A549 (cell line): Measurements from ENCODE around the gene STK35. TPM values are rescaled to one million over a fixed set of nuclear protein-coding genes. Genes with fewer than 3 reads are reported as not detected.

Experiments used
- ATAC-seq, 2 experiments: fragments of 200-7000 bp in 1 of 2; fragments of >200 bp in 1 of 2; cut with Nextera tagmentation in 1 of 2; cut with Tn5 transposase in 1 of 2; 3 replicates each; pipeline versions ENCODE4 v1.8.0 to v1.9.1; 2018 to 2020; ENCODE audit warnings: mild to moderate bottlenecking in 1 of 2, moderate library complexity in 1 of 2
- CTCF ChIA-PET: fragments of 300-600 bp; sonication (Branson Sonifier 250); formaldehyde crosslinking; extraction: SDS; loops from one replicate; lab custom pipeline; 2021; ENCODE audit warnings: antibody characterized with exemption, inconsistent platforms; lab: Yijun Ruan, JAX
- POLR2A ChIA-PET: fragments of 350-600 bp; formaldehyde crosslinking; extraction: SDS; loops from one replicate; lab custom pipeline; 2021; ENCODE audit warnings: antibody characterized with exemption, inconsistent platforms; lab: Yijun Ruan, JAX
- DNase-seq, 2 experiments: peaks; one replicate each; pipeline versions ENCODE4 v3.0.0 to v3.0.0-alpha.2; 2011 to 2016; ENCODE audit warnings: low read depth in 1 of 2, low spot score in 1 of 2
- FAIRE-seq: peaks from 2 replicates; lab custom pipeline; 2011; peaks lifted over from hg19 to GRCh38; lab: Jason Lieb, UNC
- H3K27ac ChIP-seq, 2 experiments: fragments of >200 bp; sonication (Bioruptor Twin); formaldehyde crosslinking; 3 replicates each; pipeline ENCODE4 v1.5.1; 2016 to 2017
- H3K4me1 ChIP-seq: fragments of >200 bp; sonication (Bioruptor Twin); formaldehyde crosslinking; 3 replicates; pipeline ENCODE4 v1.6.1; 2016
- H3K4me2 ChIP-seq: fragments of >200 bp; sonication (Bioruptor Twin); formaldehyde crosslinking; 3 replicates; pipeline ENCODE4 v1.6.1; 2016
- H3K4me3 ChIP-seq: fragments of >200 bp; sonication (Bioruptor Twin); formaldehyde crosslinking; 3 replicates; pipeline ENCODE4 v1.5.1; 2016
- H3K9me3 ChIP-seq: fragments of >200 bp; sonication (Bioruptor Twin); formaldehyde crosslinking; 3 replicates; pipeline ENCODE4 v1.6.1; 2016
- CHD2 ChIP-seq: fragments of 150-350 bp; IDR thresholded peaks from 2 replicates; pipeline ENCODE4 v1.6.1; 2014; ENCODE audit warnings: low read length; ENCODE audit not compliant: partially characterized antibody
- CHD4 ChIP-seq: fragments of 200-600 bp; sonication (generic); IDR thresholded peaks from 2 replicates; pipeline ENCODE4 v1.6.1; 2016; ENCODE audit warnings: antibody characterized with exemption, mild to moderate bottlenecking, borderline replicate concordance
- EP300 ChIP-seq, 2 experiments: fragments of >200 bp; sonication (Bioruptor Twin); formaldehyde crosslinking; IDR thresholded peaks; 2 replicates in 1 of 2; 3 replicates in 1 of 2; pipeline ENCODE4 v1.6.1; 2016 to 2017
- FOSB ChIP-seq: fragments of 250-450 bp; sonication (Bioruptor Pico); IDR thresholded peaks from 2 replicates; pipeline ENCODE4 v1.5.0; 2020; ENCODE audit warnings: mild to moderate bottlenecking, moderate library complexity
- FOXS1 ChIP-seq: fragments of 250-450 bp; sonication (Bioruptor Pico); IDR thresholded peaks from 2 replicates; pipeline ENCODE4 v1.5.0; 2020; ENCODE audit warnings: mild to moderate bottlenecking, moderate library complexity
- GATA3 ChIP-seq: IDR thresholded peaks from 2 replicates; pipeline ENCODE4 v1.6.1; 2012; ENCODE audit warnings: borderline replicate concordance
- HEYL ChIP-seq: fragments of 250-450 bp; sonication (Bioruptor Pico); IDR thresholded peaks from 2 replicates; pipeline ENCODE4 v1.8.0; 2021; ENCODE audit warnings: mild to moderate bottlenecking, moderate library complexity
- HOXB13 ChIP-seq: fragments of 250-450 bp; sonication (Bioruptor Pico); IDR thresholded peaks from 2 replicates; pipeline ENCODE4 v1.5.0; 2020; ENCODE audit warnings: low read depth, mild to moderate bottlenecking, moderate library complexity
- JUN ChIP-seq, 2 experiments: fragments of >200 bp; sonication (Bioruptor Twin); formaldehyde crosslinking; IDR thresholded peaks; 2 replicates in 1 of 2; 3 replicates in 1 of 2; pipeline ENCODE4 v1.6.1; 2016 to 2017
- KDM1A ChIP-seq: fragments of 200-600 bp; sonication (generic); IDR thresholded peaks from 2 replicates; pipeline ENCODE4 v1.6.1; 2016; ENCODE audit warnings: low read depth, mild to moderate bottlenecking
- KDM5A ChIP-seq: fragments of 200-600 bp; sonication (generic); IDR thresholded peaks from 2 replicates; pipeline ENCODE4 v1.6.1; 2016; ENCODE audit warnings: antibody characterized with exemption, mild to moderate bottlenecking
- NFE2L2 ChIP-seq: fragments of 150-350 bp; conservative IDR thresholded peaks from 2 replicates; pipeline ENCODE4 v1.6.1; 2014; ENCODE audit warnings: low read length
- PHF8 ChIP-seq: fragments of 200-600 bp; sonication (generic); IDR thresholded peaks from 2 replicates; pipeline ENCODE4 v1.6.1; 2016; ENCODE audit warnings: low read depth, mild to moderate bottlenecking, antibody characterized with exemption, moderate library complexity, borderline replicate concordance
- POLR2AphosphoS2 ChIP-seq: conservative IDR thresholded peaks from 2 replicates; pipeline ENCODE4 v1.6.1; 2012; ENCODE audit warnings: low read length, improper control_type of control experiment, inconsistent platforms
- RFX5 ChIP-seq: fragments of 450-650 bp; IDR thresholded peaks from 2 replicates; pipeline ENCODE4 v1.7.1; 2014; ENCODE audit warnings: antibody characterized with exemption, mild to moderate bottlenecking, moderate library complexity
- RNF2 ChIP-seq: fragments of 200-600 bp; sonication (generic); IDR thresholded peaks from 2 replicates; pipeline ENCODE4 v1.6.1; 2016; ENCODE audit warnings: low read depth, mild to moderate bottlenecking, antibody characterized with exemption, moderate library complexity, borderline replicate concordance
- SREBF2 ChIP-seq: fragments of 450-650 bp; IDR thresholded peaks from 2 replicates; pipeline ENCODE4 v1.6.1; 2014; ENCODE audit warnings: mild to moderate bottlenecking, moderate library complexity
- TFCP2L1 ChIP-seq: fragments of 250-450 bp; sonication (Bioruptor Pico); IDR thresholded peaks from 2 replicates; pipeline ENCODE4 v1.5.0; 2021; ENCODE audit warnings: mild to moderate bottlenecking
- ZFP36 ChIP-seq: fragments of 450-650 bp; IDR thresholded peaks from 2 replicates; pipeline ENCODE4 v1.6.1; 2014; ENCODE audit warnings: borderline replicate concordance; ENCODE audit not compliant: partially characterized antibody
- ZNF302 ChIP-seq: fragments of 250-450 bp; sonication (Bioruptor Pico); IDR thresholded peaks from 2 replicates; pipeline ENCODE4 v1.9.0; 2021; ENCODE audit warnings: inconsistent platforms, mild to moderate bottlenecking, moderate library complexity
- WGBS: methylation state at CpG from one replicate; pipeline ENCODE4 v1.1.6; 2017; ENCODE audit errors: missing lambda C conversion rate; 5-methylcytosine and 5-hydroxymethylcytosine counted together
- polyA plus RNA-seq, 4 experiments: library from polyadenylated mRNA; depleted of rRNA in 3 of 4; stranded (reverse); fragments of >200 nt; fragmentation: RNase III in 1 of 4; extraction: RNeasy Plus Mini Kit Qiagen cat#74134 plus additional on column Dnase treatment in 1 of 4; gene quantifications; 2 replicates in 3 of 4; 3 replicates in 1 of 4; pipeline ENCODE4 v1.2.3, GENCODE V29; 2011 to 2017
- TF ChIP-seq, protein P1 (sequence below): fragments of 450-650 bp; IDR thresholded peaks from 2 replicates; pipeline ENCODE4 v1.6.1; 2014; ENCODE audit warnings: antibody characterized with exemption
- TF ChIP-seq, protein P2 (sequence below): IDR thresholded peaks from 2 replicates; pipeline ENCODE4 v1.6.1; 2012
- TF ChIP-seq, protein P3 (sequence below): fragments of 250-450 bp; sonication (Bioruptor Pico); IDR thresholded peaks from 2 replicates; pipeline ENCODE4 v1.5.0; 2021; ENCODE audit warnings: mild to moderate bottlenecking, moderate library complexity, borderline replicate concordance
- TF ChIP-seq, protein P4 (sequence below): IDR thresholded peaks from 2 replicates; pipeline ENCODE4 v1.6.1; 2012
- TF ChIP-seq, protein P5 (sequence below): fragments of 250-450 bp; sonication (Bioruptor Pico); IDR thresholded peaks from 2 replicates; pipeline ENCODE4 v1.5.0; 2020; ENCODE audit warnings: low read depth, mild to moderate bottlenecking, moderate library complexity
- TF ChIP-seq, protein P6 (sequence below): fragments of >200 bp; sonication (Bioruptor Twin); formaldehyde crosslinking; IDR thresholded peaks from 2 replicates; pipeline ENCODE4 v1.6.1; 2016
- TF ChIP-seq, protein P7 (sequence below): fragments of 200-600 bp; sonication (generic); IDR thresholded peaks from 2 replicates; pipeline ENCODE4 v1.6.1; 2016; ENCODE audit warnings: antibody characterized with exemption, mild to moderate bottlenecking, moderate library complexity
- TF ChIP-seq, protein P8 (sequence below): IDR thresholded peaks from 2 replicates; pipeline ENCODE4 v1.6.1; 2012; ENCODE audit warnings: low read depth, borderline replicate concordance

Gene STK35
- polyA plus RNA-seq, 2 of the 4 experiments (the other 2 are of a cell fraction), result 9.0 to 10.0 TPM

DNA sequence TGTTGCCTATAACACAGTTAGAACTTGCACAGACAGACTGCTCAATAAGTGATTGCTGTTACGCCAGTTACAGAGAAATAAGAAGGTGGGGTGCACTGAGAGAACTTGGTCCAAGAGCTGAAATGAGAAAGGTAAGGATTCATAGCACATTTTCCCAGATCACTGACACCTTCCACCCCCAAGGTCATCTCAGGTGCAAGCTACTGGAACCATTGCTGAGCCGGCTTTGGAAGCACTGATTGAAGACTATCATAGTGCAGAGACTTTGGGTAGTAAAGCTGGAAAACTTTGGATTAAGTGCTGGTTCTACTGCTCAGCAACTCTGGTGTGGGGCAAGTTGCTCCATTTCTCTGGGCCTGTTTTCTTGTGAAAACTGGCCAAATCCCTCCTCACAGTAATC, 38.1 kb downstream of the STK35 start:
- TF ChIP-seq ZNF302 (no peak), HOXB13 (CRISPR knock-in tag) (no peak), FOXS1 (CRISPR knock-in tag) (no peak), HEYL (no peak), RNF2 (no peak), RFX5 (no peak), KDM5A (no peak), GATA3 (no peak), TFCP2L1 (CRISPR knock-in tag) (no peak), ZFP36 (no peak), POLR2AphosphoS2 (no peak), CHD4 (no peak), FOSB (CRISPR knock-in tag) (no peak), CHD2 (no peak)
- TF ChIP-seq, protein P1, sequence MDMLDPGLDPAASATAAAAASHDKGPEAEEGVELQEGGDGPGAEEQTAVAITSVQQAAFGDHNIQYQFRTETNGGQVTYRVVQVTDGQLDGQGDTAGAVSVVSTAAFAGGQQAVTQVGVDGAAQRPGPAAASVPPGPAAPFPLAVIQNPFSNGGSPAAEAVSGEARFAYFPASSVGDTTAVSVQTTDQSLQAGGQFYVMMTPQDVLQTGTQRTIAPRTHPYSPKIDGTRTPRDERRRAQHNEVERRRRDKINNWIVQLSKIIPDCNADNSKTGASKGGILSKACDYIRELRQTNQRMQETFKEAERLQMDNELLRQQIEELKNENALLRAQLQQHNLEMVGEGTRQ, result no peak
- TF ChIP-seq, protein P2, sequence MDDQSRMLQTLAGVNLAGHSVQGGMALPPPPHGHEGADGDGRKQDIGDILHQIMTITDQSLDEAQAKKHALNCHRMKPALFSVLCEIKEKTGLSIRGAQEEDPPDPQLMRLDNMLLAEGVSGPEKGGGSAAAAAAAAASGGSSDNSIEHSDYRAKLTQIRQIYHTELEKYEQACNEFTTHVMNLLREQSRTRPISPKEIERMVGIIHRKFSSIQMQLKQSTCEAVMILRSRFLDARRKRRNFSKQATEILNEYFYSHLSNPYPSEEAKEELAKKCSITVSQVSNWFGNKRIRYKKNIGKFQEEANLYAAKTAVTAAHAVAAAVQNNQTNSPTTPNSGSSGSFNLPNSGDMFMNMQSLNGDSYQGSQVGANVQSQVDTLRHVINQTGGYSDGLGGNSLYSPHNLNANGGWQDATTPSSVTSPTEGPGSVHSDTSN, result no peak
- TF ChIP-seq, protein P3, sequence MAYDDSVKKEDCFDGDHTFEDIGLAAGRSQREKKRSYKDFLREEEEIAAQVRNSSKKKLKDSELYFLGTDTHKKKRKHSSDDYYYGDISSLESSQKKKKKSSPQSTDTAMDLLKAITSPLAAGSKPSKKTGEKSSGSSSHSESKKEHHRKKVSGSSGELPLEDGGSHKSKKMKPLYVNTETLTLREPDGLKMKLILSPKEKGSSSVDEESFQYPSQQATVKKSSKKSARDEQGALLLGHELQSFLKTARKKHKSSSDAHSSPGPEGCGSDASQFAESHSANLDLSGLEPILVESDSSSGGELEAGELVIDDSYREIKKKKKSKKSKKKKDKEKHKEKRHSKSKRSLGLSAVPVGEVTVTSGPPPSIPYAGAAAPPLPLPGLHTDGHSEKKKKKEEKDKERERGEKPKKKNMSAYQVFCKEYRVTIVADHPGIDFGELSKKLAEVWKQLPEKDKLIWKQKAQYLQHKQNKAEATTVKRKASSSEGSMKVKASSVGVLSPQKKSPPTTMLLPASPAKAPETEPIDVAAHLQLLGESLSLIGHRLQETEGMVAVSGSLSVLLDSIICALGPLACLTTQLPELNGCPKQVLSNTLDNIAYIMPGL, result no peak
- TF ChIP-seq, protein P4, sequence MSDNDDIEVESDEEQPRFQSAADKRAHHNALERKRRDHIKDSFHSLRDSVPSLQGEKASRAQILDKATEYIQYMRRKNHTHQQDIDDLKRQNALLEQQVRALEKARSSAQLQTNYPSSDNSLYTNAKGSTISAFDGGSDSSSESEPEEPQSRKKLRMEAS, result no peak
- TF ChIP-seq, protein P5, sequence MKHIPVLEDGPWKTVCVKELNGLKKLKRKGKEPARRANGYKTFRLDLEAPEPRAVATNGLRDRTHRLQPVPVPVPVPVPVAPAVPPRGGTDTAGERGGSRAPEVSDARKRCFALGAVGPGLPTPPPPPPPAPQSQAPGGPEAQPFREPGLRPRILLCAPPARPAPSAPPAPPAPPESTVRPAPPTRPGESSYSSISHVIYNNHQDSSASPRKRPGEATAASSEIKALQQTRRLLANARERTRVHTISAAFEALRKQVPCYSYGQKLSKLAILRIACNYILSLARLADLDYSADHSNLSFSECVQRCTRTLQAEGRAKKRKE (CRISPR knock-in tag), result no peak
- TF ChIP-seq, protein P6, sequence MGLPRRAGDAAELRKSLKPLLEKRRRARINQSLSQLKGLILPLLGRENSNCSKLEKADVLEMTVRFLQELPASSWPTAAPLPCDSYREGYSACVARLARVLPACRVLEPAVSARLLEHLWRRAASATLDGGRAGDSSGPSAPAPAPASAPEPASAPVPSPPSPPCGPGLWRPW, result no peak
- TF ChIP-seq, all 56 proteins: peak for 0
- H3K4me3 ChIP-seq, result no peak overlapping the region
- H3K4me2 ChIP-seq, result no peak overlapping the region
- no peaks in the 10 kb centered on the region for H3K4me1 ChIP-seq
- no peak overlapping the region for H3K27ac ChIP-seq
- ATAC-seq (no peak), DNase-seq (no peak), FAIRE-seq (no peak)
- H3K9me3 ChIP-seq, result no peaks in the 10 kb centered on the region
- ChIA-PET POLR2A (no interaction called here), CTCF (interaction anchor here (0.7 to 3.8 kb wide), 8 partner anchors 9 to 337 kb away, joined by 3 to 22 read pairs (median 6); no protein-coding TSS in a partner anchor)
- WGBS, result 51% methylated on average over 2 of the region's 2 CpGs

DNA sequence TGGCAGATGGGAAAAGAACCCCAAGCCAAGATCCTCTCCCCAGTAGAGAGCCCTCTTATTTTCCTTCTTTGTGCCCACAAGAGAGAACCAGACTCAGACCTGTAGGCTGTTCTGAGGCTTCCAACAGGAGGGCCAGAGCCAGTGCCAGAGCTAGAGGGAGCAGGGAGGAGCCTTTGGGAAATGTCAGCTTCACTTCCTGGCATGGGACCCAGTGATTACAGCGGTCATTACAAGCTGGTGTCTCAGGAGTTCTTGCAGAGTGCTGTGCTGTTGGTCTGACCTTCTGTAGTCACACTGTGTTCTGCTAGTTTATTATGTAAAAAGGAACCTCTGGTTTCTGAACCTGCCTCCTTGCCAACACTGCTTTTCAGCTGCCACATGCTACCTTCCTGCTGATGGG, 38.9 kb downstream of the STK35 start:
- Histone ChIP-seq H3K4me2 (no peak overlapping the region), H3K4me1 (no peaks in the 10 kb centered on the region), H3K27ac (no peak overlapping the region), H3K9me3 (no peaks in the 10 kb centered on the region), H3K4me3 (no peak overlapping the region)
- ChIA-PET POLR2A (no interaction called here), CTCF (interaction anchor here (1.2 to 3.8 kb wide), 5 partner anchors 8 to 175 kb away, joined by 3 to 22 read pairs (median 7); no protein-coding TSS in a partner anchor)
- 100% methylated on average over 1 of the region's 1 CpG for WGBS
- no peak for FAIRE-seq
- ATAC-seq, result no peak
- DNase-seq, result no peak
- TF ChIP-seq KDM1A, result no peak
- TF ChIP-seq SREBF2, result no peak
- no peak for TF ChIP-seq RFX5
- TF ChIP-seq, protein P7, sequence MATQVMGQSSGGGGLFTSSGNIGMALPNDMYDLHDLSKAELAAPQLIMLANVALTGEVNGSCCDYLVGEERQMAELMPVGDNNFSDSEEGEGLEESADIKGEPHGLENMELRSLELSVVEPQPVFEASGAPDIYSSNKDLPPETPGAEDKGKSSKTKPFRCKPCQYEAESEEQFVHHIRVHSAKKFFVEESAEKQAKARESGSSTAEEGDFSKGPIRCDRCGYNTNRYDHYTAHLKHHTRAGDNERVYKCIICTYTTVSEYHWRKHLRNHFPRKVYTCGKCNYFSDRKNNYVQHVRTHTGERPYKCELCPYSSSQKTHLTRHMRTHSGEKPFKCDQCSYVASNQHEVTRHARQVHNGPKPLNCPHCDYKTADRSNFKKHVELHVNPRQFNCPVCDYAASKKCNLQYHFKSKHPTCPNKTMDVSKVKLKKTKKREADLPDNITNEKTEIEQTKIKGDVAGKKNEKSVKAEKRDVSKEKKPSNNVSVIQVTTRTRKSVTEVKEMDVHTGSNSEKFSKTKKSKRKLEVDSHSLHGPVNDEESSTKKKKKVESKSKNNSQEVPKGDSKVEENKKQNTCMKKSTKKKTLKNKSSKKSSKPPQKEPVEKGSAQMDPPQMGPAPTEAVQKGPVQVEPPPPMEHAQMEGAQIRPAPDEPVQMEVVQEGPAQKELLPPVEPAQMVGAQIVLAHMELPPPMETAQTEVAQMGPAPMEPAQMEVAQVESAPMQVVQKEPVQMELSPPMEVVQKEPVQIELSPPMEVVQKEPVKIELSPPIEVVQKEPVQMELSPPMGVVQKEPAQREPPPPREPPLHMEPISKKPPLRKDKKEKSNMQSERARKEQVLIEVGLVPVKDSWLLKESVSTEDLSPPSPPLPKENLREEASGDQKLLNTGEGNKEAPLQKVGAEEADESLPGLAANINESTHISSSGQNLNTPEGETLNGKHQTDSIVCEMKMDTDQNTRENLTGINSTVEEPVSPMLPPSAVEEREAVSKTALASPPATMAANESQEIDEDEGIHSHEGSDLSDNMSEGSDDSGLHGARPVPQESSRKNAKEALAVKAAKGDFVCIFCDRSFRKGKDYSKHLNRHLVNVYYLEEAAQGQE, result no peak
- TF ChIP-seq PHF8, result no peak
- TF ChIP-seq EP300 (IDR thresholded peaks at IDR 0.05), result no peak
- TF ChIP-seq, protein P5 (CRISPR knock-in tag), result no peak
- no peak for TF ChIP-seq JUN (IDR thresholded peaks at IDR 0.05)
- TF ChIP-seq NFE2L2, result no peak
- TF ChIP-seq, protein P8, sequence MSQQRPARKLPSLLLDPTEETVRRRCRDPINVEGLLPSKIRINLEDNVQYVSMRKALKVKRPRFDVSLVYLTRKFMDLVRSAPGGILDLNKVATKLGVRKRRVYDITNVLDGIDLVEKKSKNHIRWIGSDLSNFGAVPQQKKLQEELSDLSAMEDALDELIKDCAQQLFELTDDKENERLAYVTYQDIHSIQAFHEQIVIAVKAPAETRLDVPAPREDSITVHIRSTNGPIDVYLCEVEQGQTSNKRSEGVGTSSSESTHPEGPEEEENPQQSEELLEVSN, result no peak
